HCT116 (cell line): Measurements from ENCODE around the gene TCHH. TPM values are rescaled to one million over a fixed set of nuclear protein-coding genes. Genes with fewer than 3 reads are reported as not detected.

ENCODE experiments used
- ATAC-seq: fragments of 200-7000 bp; cut with Tn5 transposase; 2 replicates; pipeline ENCODE4 v1.9.1; 2020; ENCODE audit warnings: mild to moderate bottlenecking, moderate library complexity
- BruUV-seq: library from RNA; stranded (reverse); fragments of 400-500 nt; replicated peaks from 2 replicates; lab custom pipeline; 2021; lab: Mats Ljungman, UMichigan
- CTCF ChIA-PET: fragments of 300-600 bp; sonication (Branson Sonifier 250); formaldehyde crosslinking; loops from one replicate; lab custom pipeline; 2021; ENCODE audit warnings: antibody characterized with exemption; lab: Charles Lee
- POLR2A ChIA-PET: fragments of 300-600, 350-600 bp; sonication (Branson Sonifier 250); formaldehyde crosslinking; loops from one replicate; lab custom pipeline; 2021; ENCODE audit warnings: antibody characterized with exemption; lab: Charles Lee
- RAD21 ChIA-PET, 2 experiments: fragments of 300-600 bp; sonication (Branson Sonifier 250); formaldehyde crosslinking; loops; one replicate each; lab custom pipeline; 2023; ENCODE audit warnings: low total read pairs in 2 of 2; ENCODE audit not compliant: uncharacterized antibody in 2 of 2, unreplicated experiment in 2 of 2, low non-redundant PET in 1 of 2; lab: Charles Lee
- DNase-seq: peaks from one replicate; pipeline ENCODE4 v3.0.0-alpha.2; 2010; ENCODE audit warnings: low read depth, low spot score
- H2AFZ ChIP-seq: fragments of 200-600 bp; shearing (Covaris generic), sonication (generic); 2 replicates; pipeline ENCODE4 v1.6.1; 2017; ENCODE audit warnings: low read depth, mixed run types, mixed read lengths, antibody characterized with exemption, low read length; ENCODE audit not compliant: poor library complexity, severe bottlenecking
- H3K27ac ChIP-seq: 2 replicates; pipeline ENCODE4 v1.5.1; 2012; ENCODE audit warnings: low read depth, low read length
- H3K27me3 ChIP-seq: fragments of 200-600 bp; sonication (generic); 2 replicates; pipeline ENCODE4 v1.6.1; 2016; ENCODE audit warnings: mixed run types, low read length, mixed read lengths; ENCODE audit not compliant: insufficient read depth
- H3K36me3 ChIP-seq, 2 experiments: fragments of 200-500 bp in 1 of 2; fragments of 200-600 bp in 1 of 2; sonication (Bioruptor generic) in 1 of 2; sonication (generic) in 1 of 2; 2 replicates each; pipeline versions ENCODE4 v1.5.1 to v1.6.1; 2014 to 2016; ENCODE audit warnings: low read length in 2 of 2, inconsistent platforms in 1 of 2, mixed read lengths in 1 of 2, mixed run types in 1 of 2; ENCODE audit not compliant: insufficient read depth in 2 of 2, control insufficient read depth in 1 of 2
- H3K4me1 ChIP-seq, 2 experiments: fragments of 200-600 bp in 1 of 2; sonication (generic) in 1 of 2; 2 replicates each; pipeline versions ENCODE4 v1.5.1 to v1.6.1; 2012 to 2017; ENCODE audit warnings: low read length in 2 of 2, inconsistent platforms in 1 of 2, mild to moderate bottlenecking in 1 of 2, mixed read lengths in 1 of 2, mixed run types in 1 of 2, moderate library complexity in 1 of 2; ENCODE audit not compliant: insufficient read depth in 2 of 2, control insufficient read depth in 1 of 2
- H3K4me2 ChIP-seq: fragments of 200-600 bp; sonication (generic); 2 replicates; pipeline ENCODE4 v1.6.1; 2017; ENCODE audit warnings: mixed run types, low read length, mixed read lengths
- H3K4me3 ChIP-seq, 2 experiments: fragments of 200-600 bp in 1 of 2; sonication (generic) in 1 of 2; replicated peaks in 1 of 2; 2 replicates each; pipeline ENCODE4 v1.5.1; 2011 to 2016; ENCODE audit warnings: low read length in 2 of 2, control low read depth in 1 of 2, low read depth in 1 of 2, mild to moderate bottlenecking in 1 of 2, mixed read lengths in 1 of 2, mixed run types in 1 of 2
- H3K79me2 ChIP-seq: fragments of 200-600 bp; sonication (generic); 2 replicates; pipeline ENCODE4 v1.6.1; 2017; ENCODE audit warnings: mild to moderate bottlenecking, mixed run types, low read length, moderate library complexity, mixed read lengths; ENCODE audit not compliant: insufficient read depth
- H3K9ac ChIP-seq: fragments of 200-600 bp; sonication (generic); 2 replicates; pipeline ENCODE4 v1.6.1; 2016; ENCODE audit warnings: low read length, mixed read lengths
- H3K9me2 ChIP-seq: fragments of 200-600 bp; sonication (generic), shearing (Covaris generic); 2 replicates; pipeline ENCODE4 v1.6.1; 2017; ENCODE audit warnings: mixed run types, mild to moderate bottlenecking, moderate library complexity; ENCODE audit not compliant: insufficient read depth
- H3K9me3 ChIP-seq, 2 experiments: fragments of 200-500 bp in 1 of 2; fragments of 200-600 bp in 1 of 2; sonication (Bioruptor generic) in 1 of 2; sonication (generic) in 1 of 2; 2 replicates each; pipeline ENCODE4 v1.6.1; 2014 to 2017; ENCODE audit warnings: low read length in 2 of 2, mixed read lengths in 2 of 2, inconsistent platforms in 1 of 2, low read depth in 1 of 2, mild to moderate bottlenecking in 1 of 2, mixed run types in 1 of 2, moderate library complexity in 1 of 2; ENCODE audit not compliant: control insufficient read depth in 1 of 2, insufficient read depth in 1 of 2
- H4K20me1 ChIP-seq: fragments of 200-600 bp; sonication (generic), shearing (Covaris generic); 2 replicates; pipeline ENCODE4 v1.6.1; 2017; ENCODE audit warnings: mixed run types, mild to moderate bottlenecking, moderate library complexity; ENCODE audit not compliant: insufficient read depth
- CBX3 ChIP-seq: IDR thresholded peaks from 2 replicates; pipeline ENCODE4 v1.6.1; 2012; ENCODE audit warnings: low read depth
- CEBPB ChIP-seq: IDR thresholded peaks from 2 replicates; pipeline ENCODE4 v1.6.1; 2012; ENCODE audit warnings: low read depth
- EGR1 ChIP-seq: IDR thresholded peaks from 2 replicates; pipeline ENCODE4 v1.6.1; 2012; ENCODE audit warnings: low read depth
- ELF1 ChIP-seq: IDR thresholded peaks from 2 replicates; pipeline ENCODE4 v1.6.1; 2012; ENCODE audit warnings: low read depth, borderline replicate concordance
- EZH2 ChIP-seq: fragments of 200-600 bp; sonication (generic); IDR thresholded peaks from 2 replicates; pipeline ENCODE4 v1.6.1; 2017; ENCODE audit warnings: antibody characterized with exemption, mixed run types
- EZH2phosphoT487 ChIP-seq: fragments of 200-600 bp; IDR thresholded peaks from 2 replicates; pipeline ENCODE4 v1.6.1; 2018; ENCODE audit warnings: antibody characterized with exemption, borderline replicate concordance
- MAX ChIP-seq: IDR thresholded peaks from 2 replicates; pipeline ENCODE4 v1.6.1; 2012
- POLR2A ChIP-seq: IDR thresholded peaks from 2 replicates; pipeline ENCODE4 v1.7.0; 2011; ENCODE audit warnings: borderline replicate concordance; ENCODE audit not compliant: insufficient read depth, insufficient read length; ENCODE audit errors: extremely low read depth
- POLR2AphosphoS5 ChIP-seq: IDR thresholded peaks from 2 replicates; pipeline ENCODE4 v1.6.1; 2011; ENCODE audit warnings: mild to moderate bottlenecking, low read depth, low read length, moderate library complexity
- SIN3A ChIP-seq: IDR thresholded peaks from 2 replicates; pipeline ENCODE4 v1.6.1; 2012; ENCODE audit warnings: low read depth
- TCF7L2 ChIP-seq: IDR thresholded peaks from 2 replicates; pipeline ENCODE4 v1.7.0; 2011; ENCODE audit warnings: borderline replicate concordance, inconsistent platforms; ENCODE audit not compliant: insufficient read depth, insufficient read length; ENCODE audit errors: extremely low read depth
- YY1 ChIP-seq: IDR thresholded peaks from 2 replicates; pipeline ENCODE4 v1.6.1; 2011; ENCODE audit warnings: low read length, low read depth, moderate library complexity, mild to moderate bottlenecking; ENCODE audit not compliant: insufficient replicate concordance; ENCODE audit errors: extremely low read depth
- intact Hi-C: fragments of 100-400 bp; cut with micrococcal nuclease; formaldehyde crosslinking; loops from 2 replicates; pipeline ENCODE4 v1.10.0; 2022
- total RNA-seq: library from RNA; stranded (reverse); gene quantifications from one replicate; pipeline ENCODE4 v1.2.1, GENCODE V29; 2021; ENCODE audit not compliant: unreplicated experiment

Gene TCHH
- total RNA-seq, 1 experiment from 2014 or later = 0.02 TPM

- H3K9me2 ChIP-seq = no peaks in the 10 kb centered on the region
- H2AFZ ChIP-seq = peak overlapping the region; percentile 62
- no peaks in the 10 kb centered on the region for H3K36me3 ChIP-seq
- intact Hi-C loops = loop anchor here (2.0 kb wide), 1 partner anchor 62 kb away; no protein-coding TSS in a partner anchor
- CTCF ChIA-PET = interaction anchor here (1.0 to 1.7 kb wide), 4 partner anchors 56 to 348 kb away, joined by 3 to 9 read pairs (median 5); no protein-coding TSS in a partner anchor
- no peaks in the 10 kb centered on the region for H3K9me3 ChIP-seq
- H3K27me3 ChIP-seq = peaks cover 85% of the 10 kb centered on the region
- no peak overlapping the region for H3K27ac ChIP-seq
- RAD21 ChIA-PET = interaction anchor here in 1 of 2 experiments (0.7 kb wide), 1 partner anchor 56 kb away, joined by 4 read pairs; no protein-coding TSS in a partner anchor
- H3K4me2 ChIP-seq = peak overlapping the region; percentile 77
- peak overlapping the region; percentile 44 to 58 for H3K4me3 ChIP-seq
- no peaks in the 10 kb centered on the region for H4K20me1 ChIP-seq
- no peaks in the 10 kb centered on the region for H3K79me2 ChIP-seq
- peaks cover 20 to 50% of the 10 kb centered on the region in 2 experiments for H3K4me1 ChIP-seq
- POLR2A ChIA-PET = interaction anchor here (1.5 kb wide), 1 partner anchor 75 kb away, joined by 3 read pairs; no protein-coding TSS in a partner anchor
- DNase-seq (no peak), ATAC-seq (peak; percentile 54)
- TF ChIP-seq POLR2AphosphoS5 (no peak), POLR2A (no peak), EZH2phosphoT487 (peak; percentile 73; the same call in 1 of the 2 replicates), ELF1 (no peak), EZH2 (0 out of 2 replicates have a peak, but pooled peaks have one; percentile 57), MAX (no peak)
- H3K9ac ChIP-seq = no peak overlapping the region; the same call in 1 of the 2 replicates
- no TSS peak for BruUV-seq
Observed at GRCh38 chr1:152110860-152111514, 4.3 kb downstream of the TCHH start.

DNA sequence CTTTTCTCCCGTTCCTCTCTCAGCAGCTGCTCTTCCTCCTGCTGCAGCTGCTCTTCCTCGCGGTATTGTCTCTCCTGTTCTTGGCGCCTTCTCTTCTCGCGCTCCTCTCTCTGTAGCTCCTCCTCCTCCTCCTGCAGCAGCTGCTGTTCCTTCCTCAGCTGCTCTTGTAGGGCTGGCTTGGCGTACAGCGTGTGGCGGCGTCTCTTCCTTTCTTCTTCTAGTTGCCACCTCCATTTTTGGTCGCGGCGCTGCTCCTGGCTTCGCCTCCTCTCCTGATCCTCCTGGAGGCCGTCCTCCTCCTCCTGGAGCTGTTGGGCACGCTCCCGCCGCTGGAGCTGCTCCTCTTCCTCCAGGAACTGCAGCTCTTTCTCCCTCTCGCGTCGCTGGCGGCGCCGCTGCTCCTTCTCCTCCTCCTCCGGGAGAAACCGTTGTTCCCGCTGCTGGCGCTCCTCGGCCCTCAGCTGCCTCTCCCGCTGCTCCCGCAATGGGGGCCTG, 4.8 kb downstream of the TCHH start:
- intact Hi-C loops = loop anchor here (2.0 kb wide), 1 partner anchor 62 kb away; no protein-coding TSS in a partner anchor
- ATAC-seq (peak; percentile 60), DNase-seq (no peak)
- peak overlapping the region; percentile 62 for H2AFZ ChIP-seq
- no peaks in the 10 kb centered on the region for H3K9me3 ChIP-seq
- H3K79me2 ChIP-seq = no peaks in the 10 kb centered on the region
- peaks cover 81% of the 10 kb centered on the region for H3K27me3 ChIP-seq
- no peaks in the 10 kb centered on the region for H3K9me2 ChIP-seq
- H3K9ac ChIP-seq = no peak overlapping the region; the same call in 1 of the 2 replicates
- no peaks in the 10 kb centered on the region for H3K36me3 ChIP-seq
- peaks cover 20 to 50% of the 10 kb centered on the region in 2 experiments for H3K4me1 ChIP-seq
- CTCF ChIA-PET = interaction anchor here (1.0 to 1.7 kb wide), 4 partner anchors 56 to 348 kb away, joined by 3 to 9 read pairs (median 5); no protein-coding TSS in a partner anchor
- BruUV-seq = no TSS peak
- POLR2A ChIA-PET = interaction anchor here (1.0 to 1.5 kb wide), 3 partner anchors 62 to 76 kb away, joined by 3 to 4 read pairs (median 4); partner anchors contain the start of gene S100A11
- H3K27ac ChIP-seq = no peak overlapping the region
- no peaks in the 10 kb centered on the region for H4K20me1 ChIP-seq
- H3K4me3 ChIP-seq = peak overlapping the region; percentile 44 to 58
- no peak for TF ChIP-seq EZH2phosphoT487
- TF ChIP-seq YY1 = no peak
- TF ChIP-seq TCF7L2 = peak; percentile 55
- TF ChIP-seq ELF1 = no peak
- no peak; the same call in none of the 2 replicates for TF ChIP-seq EZH2
- peak; percentile 61 for TF ChIP-seq MAX
- no peak for TF ChIP-seq CEBPB
- TF ChIP-seq EGR1 = no peak
- TF ChIP-seq SIN3A = peak; percentile 39; the same call in 1 of the 2 replicates
- TF ChIP-seq POLR2A = no peak
- peak; percentile 36; the same call in 1 of the 2 replicates for TF ChIP-seq CBX3
- TF ChIP-seq, all 23 proteins: peak for 4
- H3K4me2 ChIP-seq = peak overlapping the region; percentile 77
- RAD21 ChIA-PET = no interaction called here
